Measurements from ENCODE around the gene CHST1. TPM values are rescaled to one million over a fixed set of nuclear protein-coding genes. Genes with fewer than 3 reads are reported as not detected.

CHST1 gene
- polyA plus RNA-seq, 3 donors: not detected

GRCh38 chr11:45643598-45644260 is 21.7 kb downstream of the CHST1 start:
- Histone ChIP-seq H3K36me3 (replicated peaks in 1 of 2; ENCODE audit: control insufficient read depth in 1 of 2, insufficient read depth in 2 of 2, low read length in 2 of 2) (no peaks in the 10 kb centered on the region), H3K27me3 (ENCODE audit: control insufficient read depth in 2 of 2, insufficient read depth in 2 of 2, low read length in 2 of 2) (peaks cover 0 to 11% of the 10 kb centered on the region in 2 donors), H3K9me3 (replicated peaks in 1 of 2; ENCODE audit: control insufficient read depth in 1 of 2, insufficient read depth in 1 of 2, low read length in 2 of 2) (no peaks in the 10 kb centered on the region), H3K4me1 (ENCODE audit: control insufficient read depth in 1 of 2, insufficient read depth in 2 of 2, low read length in 2 of 2) (no peaks in the 10 kb centered on the region), H3K79me2 (ENCODE audit: insufficient read depth, low read length) (no peaks in the 10 kb centered on the region), H4K20me1 (ENCODE audit: insufficient read depth, low read length) (no peaks in the 10 kb centered on the region), H3K9ac (ENCODE audit: insufficient read depth, low read length, poor library complexity, severe bottlenecking) (no peak overlapping the region), H2AFZ (ENCODE audit: insufficient read depth, low read depth, low read length, poor library complexity, severe bottlenecking) (no peak overlapping the region), H3K4me3 (replicated peaks in 1 of 3; ENCODE audit: low read depth in 2 of 3, low read length in 3 of 3) (no peak overlapping the region), H3K27ac (ENCODE audit: low read depth in 1 of 2, low read length in 2 of 2) (no peak overlapping the region), H3K4me2 (replicated peaks; ENCODE audit: extremely low read depth, low read length, poor library complexity, severe bottlenecking) (no peak overlapping the region)
- DNase-seq: peak in 1 of 3 donors; percentile 0
- Mint-ChIP-seq H3K27me3 (ENCODE audit: low read depth in 3 of 3) (peaks cover 15 to 43% (median 19%) of the 10 kb centered on the region in 3 donors), H3K9me3 (peaks cover 2 to 11% (median 7%) of the 10 kb centered on the region in 7 donors), H3K36me3 (no peaks in the 10 kb centered on the region), H3K27ac (peak overlapping the region in 1 of 7 donors; percentile 41), H3K4me3 (no peak overlapping the region), H3K4me1 (no peaks in the 10 kb centered on the region)
- intact Hi-C loops (cut with micrococcal nuclease): no loop called here
- 33% methylated on average over 5 of the region's 7 CpGs for WGBS (ENCODE audit: insufficient coverage)
- TF ChIP-seq, protein P1, sequence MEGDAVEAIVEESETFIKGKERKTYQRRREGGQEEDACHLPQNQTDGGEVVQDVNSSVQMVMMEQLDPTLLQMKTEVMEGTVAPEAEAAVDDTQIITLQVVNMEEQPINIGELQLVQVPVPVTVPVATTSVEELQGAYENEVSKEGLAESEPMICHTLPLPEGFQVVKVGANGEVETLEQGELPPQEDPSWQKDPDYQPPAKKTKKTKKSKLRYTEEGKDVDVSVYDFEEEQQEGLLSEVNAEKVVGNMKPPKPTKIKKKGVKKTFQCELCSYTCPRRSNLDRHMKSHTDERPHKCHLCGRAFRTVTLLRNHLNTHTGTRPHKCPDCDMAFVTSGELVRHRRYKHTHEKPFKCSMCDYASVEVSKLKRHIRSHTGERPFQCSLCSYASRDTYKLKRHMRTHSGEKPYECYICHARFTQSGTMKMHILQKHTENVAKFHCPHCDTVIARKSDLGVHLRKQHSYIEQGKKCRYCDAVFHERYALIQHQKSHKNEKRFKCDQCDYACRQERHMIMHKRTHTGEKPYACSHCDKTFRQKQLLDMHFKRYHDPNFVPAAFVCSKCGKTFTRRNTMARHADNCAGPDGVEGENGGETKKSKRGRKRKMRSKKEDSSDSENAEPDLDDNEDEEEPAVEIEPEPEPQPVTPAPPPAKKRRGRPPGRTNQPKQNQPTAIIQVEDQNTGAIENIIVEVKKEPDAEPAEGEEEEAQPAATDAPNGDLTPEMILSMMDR (IDR thresholded peaks at IDR 0.05): no peak

DNA sequence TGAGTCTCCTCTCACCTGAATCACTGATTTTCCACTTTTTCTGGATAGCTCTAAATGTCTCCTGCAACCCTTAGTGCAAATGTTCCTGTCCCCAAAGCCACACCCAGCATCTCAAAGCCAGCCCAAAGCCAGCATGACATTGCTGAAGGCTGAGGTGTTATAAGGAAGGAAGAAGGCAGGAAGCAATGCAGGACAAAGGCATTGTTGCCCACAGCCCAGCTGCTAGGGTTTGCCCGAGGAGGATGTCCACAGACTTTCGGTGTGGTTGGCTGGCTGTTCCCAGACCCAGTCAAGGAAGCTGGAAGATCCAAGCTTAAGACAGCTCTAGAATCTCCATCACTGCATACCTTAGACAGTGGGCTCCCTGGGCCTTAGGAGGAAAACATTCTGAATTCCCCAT is 23.5 kb downstream of the CHST1 start:
- no peaks in the 10 kb centered on the region for H3K4me1 ChIP-seq (ENCODE audit: control insufficient read depth in 1 of 2, insufficient read depth in 2 of 2, low read length in 2 of 2)
- intact Hi-C loops (cut with micrococcal nuclease): no loop called here
- Mint-ChIP-seq H3K9me3 (peaks cover 7 to 19% (median 9%) of the 10 kb centered on the region in 7 donors), H3K27ac (no peak overlapping the region), H3K4me1 (no peaks in the 10 kb centered on the region), H3K36me3 (no peaks in the 10 kb centered on the region), H3K27me3 (ENCODE audit: low read depth in 3 of 3) (peaks cover 19 to 45% (median 19%) of the 10 kb centered on the region in 3 donors), H3K4me3 (no peak overlapping the region)
- no CpG with 5 or more reads among the region's 2 CpGs for WGBS (ENCODE audit: insufficient coverage)
- H2AFZ ChIP-seq (ENCODE audit: insufficient read depth, low read depth, low read length, poor library complexity, severe bottlenecking): no peak overlapping the region
- H3K9me3 ChIP-seq (replicated peaks in 1 of 2; ENCODE audit: control insufficient read depth in 1 of 2, insufficient read depth in 1 of 2, low read length in 2 of 2): peaks cover 0 to 3% of the 10 kb centered on the region in 2 donors
- no peaks in the 10 kb centered on the region for H3K79me2 ChIP-seq (ENCODE audit: insufficient read depth, low read length)
- no peak overlapping the region for H3K27ac ChIP-seq (ENCODE audit: low read depth in 1 of 2, low read length in 2 of 2)
- TF ChIP-seq, protein P1 (IDR thresholded peaks at IDR 0.05): no peak
- H3K27me3 ChIP-seq (ENCODE audit: control insufficient read depth in 2 of 2, insufficient read depth in 2 of 2, low read length in 2 of 2): peaks cover 3 to 18% of the 10 kb centered on the region in 2 donors
- no peaks in the 10 kb centered on the region for H4K20me1 ChIP-seq (ENCODE audit: insufficient read depth, low read length)
- no peaks in the 10 kb centered on the region for H3K36me3 ChIP-seq (replicated peaks in 1 of 2; ENCODE audit: control insufficient read depth in 1 of 2, insufficient read depth in 2 of 2, low read length in 2 of 2)
- H3K9ac ChIP-seq (ENCODE audit: insufficient read depth, low read length, poor library complexity, severe bottlenecking): no peak overlapping the region
- H3K4me3 ChIP-seq (replicated peaks in 1 of 3; ENCODE audit: low read depth in 2 of 3, low read length in 3 of 3): no peak overlapping the region
- no peak overlapping the region for H3K4me2 ChIP-seq (replicated peaks; ENCODE audit: extremely low read depth, low read length, poor library complexity, severe bottlenecking)
- DNase-seq: no peak
